Karpas-422 (cell line): ENCODE data around the gene HOXB9. TPM values are rescaled to one million over a fixed set of nuclear protein-coding genes. Genes with fewer than 3 reads are reported as not detected.

ENCODE experiments used
- DNase-seq: peaks from one replicate; pipeline ENCODE4 v3.0.0-alpha.2; 2015
- H2AFZ ChIP-seq: fragments of 200-600 bp; sonication (generic); 2 replicates; pipeline ENCODE4 v1.6.1; 2014; ENCODE audit warnings: antibody characterized with exemption, low read length, mixed read lengths
- H3K27ac ChIP-seq: fragments of 200-600 bp; sonication (generic); 2 replicates; pipeline ENCODE4 v1.5.1; 2014; ENCODE audit warnings: mild to moderate bottlenecking, low read length, moderate library complexity
- H3K27me3 ChIP-seq: fragments of 200-600 bp; sonication (generic); 2 replicates; pipeline ENCODE4 v1.6.1; 2014; ENCODE audit warnings: low read length, mixed read lengths
- H3K36me3 ChIP-seq: fragments of 200-600 bp; sonication (generic); 2 replicates; pipeline ENCODE4 v1.6.1; 2014; ENCODE audit warnings: low read length, mixed read lengths; ENCODE audit not compliant: insufficient read depth
- H3K4me1 ChIP-seq: fragments of 200-600 bp; sonication (generic); 2 replicates; pipeline ENCODE4 v1.6.1; 2014; ENCODE audit warnings: mild to moderate bottlenecking, low read length, mixed read lengths
- H3K4me2 ChIP-seq: fragments of 200-600 bp; sonication (generic); 2 replicates; pipeline ENCODE4 v1.6.1; 2014; ENCODE audit warnings: low read length, low read depth, mild to moderate bottlenecking; ENCODE audit not compliant: poor library complexity, severe bottlenecking
- H3K4me3 ChIP-seq: fragments of 200-600 bp; sonication (generic); 2 replicates; pipeline ENCODE4 v1.5.1; 2014; ENCODE audit warnings: mild to moderate bottlenecking, antibody characterized with exemption, low read length, mixed read lengths
- H3K79me2 ChIP-seq: fragments of 200-600 bp; sonication (generic); 2 replicates; pipeline ENCODE4 v1.6.1; 2014; ENCODE audit warnings: mild to moderate bottlenecking, low read length, mixed read lengths
- H3K9ac ChIP-seq: fragments of 200-600 bp; sonication (generic); 2 replicates; pipeline ENCODE4 v1.6.0; 2014; ENCODE audit warnings: low read length
- H3K9me2 ChIP-seq: fragments of 200-600 bp; sonication (generic), shearing (Covaris generic); replicated peaks from 2 replicates; pipeline ENCODE4 v1.6.0; 2014; ENCODE audit warnings: mild to moderate bottlenecking, low read length, moderate library complexity; ENCODE audit not compliant: insufficient read depth
- H3K9me3 ChIP-seq: fragments of 300-700, 200-600 bp; sonication (generic); 2 replicates; pipeline ENCODE4 v1.6.1; 2014; ENCODE audit warnings: low read length, mixed read lengths
- H4K20me1 ChIP-seq: fragments of 200-600 bp; sonication (generic); 2 replicates; pipeline ENCODE4 v1.6.1; 2014; ENCODE audit warnings: mild to moderate bottlenecking, antibody characterized with exemption, low read length, low read depth; ENCODE audit not compliant: insufficient read depth
- total RNA-seq: library from RNA; depleted of rRNA; stranded (reverse); fragments of >200 nt; shearing (Covaris generic); gene quantifications from 2 replicates; pipeline ENCODE4 v1.2.3, GENCODE V29; 2014; ENCODE audit warnings: low replicate concordance

HOXB9 gene
- total RNA-seq, 1 experiment from 2014 or later: 0.82 TPM

DNA sequence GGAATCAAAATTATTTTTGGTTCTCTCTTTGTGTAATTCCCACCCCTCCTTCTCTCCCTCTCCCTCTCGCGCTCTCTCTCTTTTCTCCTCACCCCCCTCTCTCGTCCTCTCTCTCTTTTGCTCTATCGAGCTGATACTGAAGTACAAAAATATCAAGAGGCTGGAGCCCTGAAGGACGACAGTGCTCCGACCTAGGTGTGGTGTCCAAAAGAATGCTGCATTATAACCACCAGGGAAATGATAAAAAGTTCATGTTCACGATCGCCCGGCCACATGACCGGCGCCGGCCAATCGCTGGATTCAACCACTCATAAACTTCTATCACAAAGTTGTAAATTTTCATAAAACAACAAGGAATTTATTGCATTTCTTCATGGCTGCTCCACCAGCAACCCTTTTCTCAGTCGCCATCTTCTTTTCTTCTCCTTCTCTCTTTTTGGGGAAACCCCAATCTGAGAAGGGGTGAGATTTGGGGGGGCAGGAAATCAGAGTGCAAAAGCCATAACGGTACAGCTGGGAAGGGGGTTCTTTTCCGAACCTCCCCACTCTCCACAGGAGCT lies 21.3 kb downstream of the HOXB9 start, which contains the start of gene HOXB6:
Gene HOXB6 (minus strand): TSS at position 217 of the 560 bp plus-strand sequence. CDS start 6,836 bp downstream, outside the sequence.
- H3K9ac ChIP-seq: no peak within 1 kb of the TSS
- no peaks in the 10 kb centered on the region for H3K9me3 ChIP-seq
- no peaks in the 10 kb centered on the region for H3K79me2 ChIP-seq
- no peak within 1 kb of the TSS for H3K27ac ChIP-seq
- H2AFZ ChIP-seq: no peak within 1 kb of the TSS
- H3K9me2 ChIP-seq: no peaks in the 10 kb centered on the region
- H4K20me1 ChIP-seq: no peaks in the 10 kb centered on the region
- H3K4me3 ChIP-seq: no peak within 1 kb of the TSS
- DNase-seq: no peak
- peak within 1 kb of the TSS; percentile 34 for H3K4me2 ChIP-seq
- H3K4me1 ChIP-seq: peaks cover 22% of the 10 kb centered on the region
- no peaks in the 10 kb centered on the region for H3K36me3 ChIP-seq
- H3K27me3 ChIP-seq: no peaks in the 10 kb centered on the region

DNA sequence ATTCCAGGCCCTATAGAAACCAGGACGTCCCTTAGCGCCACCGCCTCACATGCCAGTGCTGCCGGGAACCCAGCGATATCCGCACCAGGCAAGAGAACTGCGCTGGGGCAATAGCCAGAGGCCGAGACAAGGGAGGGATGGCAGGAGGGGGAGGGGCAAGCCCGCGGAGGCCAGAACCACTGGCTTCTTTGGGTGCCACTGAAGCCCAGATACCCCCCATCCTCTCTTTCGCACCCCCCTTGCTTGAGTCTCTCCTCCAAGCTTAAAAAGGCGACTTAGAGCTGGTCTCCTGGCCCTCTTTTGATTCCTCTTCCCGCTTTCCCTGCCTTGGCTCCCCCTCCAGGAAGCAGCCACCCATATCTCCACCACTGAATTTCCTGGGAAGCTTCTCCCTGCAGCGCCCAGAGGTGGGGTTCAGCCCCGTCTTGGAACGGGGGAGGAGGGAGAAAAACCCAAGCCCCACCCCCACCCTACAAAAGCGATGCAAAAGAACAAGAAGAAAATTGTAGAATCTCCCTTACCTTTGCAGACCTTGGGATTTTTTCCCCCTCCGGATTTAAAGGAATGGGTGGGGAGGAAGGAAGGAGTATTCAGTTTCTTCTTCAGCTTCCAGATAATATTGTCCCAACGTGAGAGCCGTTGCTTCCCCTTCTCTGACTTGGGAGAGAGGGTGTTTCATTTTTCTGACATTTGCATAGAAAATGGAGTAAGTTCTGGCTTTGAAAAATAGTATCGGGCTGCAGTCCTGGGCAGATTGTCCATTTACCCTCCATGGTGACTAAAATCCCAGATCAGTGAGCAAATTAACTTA lies 22.0 kb downstream of the HOXB9 start:
- Histone ChIP-seq H4K20me1 (no peaks in the 10 kb centered on the region), H3K4me1 (peaks cover 15% of the 10 kb centered on the region), H3K9me3 (no peaks in the 10 kb centered on the region), H3K27me3 (no peaks in the 10 kb centered on the region), H2AFZ (no peak overlapping the region), H3K4me2 (peak overlapping the region; percentile 34), H3K4me3 (no peak overlapping the region), H3K9me2 (no peaks in the 10 kb centered on the region), H3K27ac (no peak overlapping the region), H3K9ac (no peak overlapping the region), H3K36me3 (no peaks in the 10 kb centered on the region), H3K79me2 (no peaks in the 10 kb centered on the region)
- no peak for DNase-seq

DNA sequence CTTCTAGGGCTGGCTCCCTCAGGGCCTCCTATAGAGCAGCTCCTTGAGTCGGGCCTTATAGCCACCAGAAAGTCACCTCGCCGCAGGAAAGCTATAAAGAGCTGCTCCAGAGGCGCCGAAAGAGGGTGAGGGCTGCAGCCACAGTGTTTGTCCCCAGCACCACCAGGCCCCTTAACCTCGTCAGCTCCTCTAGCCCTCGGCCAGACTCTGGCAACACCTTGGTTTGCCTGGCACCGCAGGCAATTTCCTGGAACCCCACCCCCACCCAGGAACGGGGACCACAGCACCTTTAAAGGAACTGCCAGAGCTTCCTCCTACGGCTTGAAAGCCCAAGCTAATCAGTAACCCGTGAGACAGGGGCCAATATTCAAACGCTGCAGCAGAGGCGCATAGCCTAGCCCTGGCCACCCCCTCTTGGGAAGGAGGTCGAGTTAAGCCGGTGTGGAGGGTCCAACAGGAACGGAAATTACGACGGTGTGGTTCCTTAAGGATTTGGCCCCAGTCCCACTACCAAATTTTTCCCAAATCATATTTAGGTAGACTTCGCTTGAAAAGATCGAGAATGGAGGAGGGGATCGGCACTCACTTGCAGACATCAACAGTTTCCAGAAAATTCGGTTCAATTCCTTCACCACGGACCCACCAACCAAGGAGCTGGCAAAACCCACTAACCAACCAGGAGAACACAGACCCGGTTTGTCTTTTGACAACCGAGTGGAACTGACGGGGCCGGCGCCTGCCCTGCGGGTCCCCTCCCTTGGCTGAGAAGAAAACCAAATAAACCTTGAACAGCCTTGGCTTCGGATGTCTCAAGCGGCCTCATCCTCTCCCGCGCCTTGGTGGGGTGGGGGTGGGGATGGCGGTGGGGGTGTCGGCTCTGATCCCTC lies 24.4 kb downstream of the HOXB9 start:
- Histone ChIP-seq H3K4me2 (no peak overlapping the region), H3K9me2 (no peaks in the 10 kb centered on the region), H3K27ac (no peak overlapping the region), H4K20me1 (no peaks in the 10 kb centered on the region), H3K4me3 (no peak overlapping the region), H3K4me1 (peaks cover 12% of the 10 kb centered on the region), H3K9ac (no peak overlapping the region), H2AFZ (no peak overlapping the region), H3K9me3 (no peaks in the 10 kb centered on the region), H3K36me3 (no peaks in the 10 kb centered on the region), H3K27me3 (no peaks in the 10 kb centered on the region), H3K79me2 (no peaks in the 10 kb centered on the region)
- no peak for DNase-seq

GRCh38 chr17:48601207-48601538 lies 25.0 kb downstream of the HOXB9 start:
- Histone ChIP-seq H3K27ac (no peak overlapping the region), H4K20me1 (no peaks in the 10 kb centered on the region), H3K4me3 (no peak overlapping the region), H3K4me1 (peaks cover 12% of the 10 kb centered on the region), H2AFZ (no peak overlapping the region), H3K4me2 (no peak overlapping the region), H3K27me3 (no peaks in the 10 kb centered on the region), H3K36me3 (no peaks in the 10 kb centered on the region), H3K79me2 (no peaks in the 10 kb centered on the region), H3K9ac (no peak overlapping the region), H3K9me2 (no peaks in the 10 kb centered on the region), H3K9me3 (no peaks in the 10 kb centered on the region)
- DNase-seq: no peak

GRCh38 chr17:48600244-48601098 lies 25.7 kb downstream of the HOXB9 start:
- Histone ChIP-seq H2AFZ (no peak overlapping the region), H3K27me3 (no peaks in the 10 kb centered on the region), H3K36me3 (no peaks in the 10 kb centered on the region), H4K20me1 (no peaks in the 10 kb centered on the region), H3K27ac (no peak overlapping the region), H3K4me2 (no peak overlapping the region), H3K9me2 (no peaks in the 10 kb centered on the region), H3K9ac (no peak overlapping the region), H3K4me1 (peaks cover 12% of the 10 kb centered on the region), H3K4me3 (no peak overlapping the region), H3K9me3 (no peaks in the 10 kb centered on the region), H3K79me2 (no peaks in the 10 kb centered on the region)
- no peak for DNase-seq

- no peaks in the 10 kb centered on the region for H3K27me3 ChIP-seq
- H3K36me3 ChIP-seq: no peaks in the 10 kb centered on the region
- H2AFZ ChIP-seq: no peak overlapping the region
- H3K4me1 ChIP-seq: peaks cover 7% of the 10 kb centered on the region
- no peaks in the 10 kb centered on the region for H3K9me3 ChIP-seq
- H4K20me1 ChIP-seq: no peaks in the 10 kb centered on the region
- no peak overlapping the region for H3K27ac ChIP-seq
- no peak for DNase-seq
- no peaks in the 10 kb centered on the region for H3K9me2 ChIP-seq
- H3K79me2 ChIP-seq: no peaks in the 10 kb centered on the region
- H3K9ac ChIP-seq: no peak overlapping the region
- no peak overlapping the region for H3K4me3 ChIP-seq
- no peak overlapping the region for H3K4me2 ChIP-seq
These were observed 26.8 kb downstream of the HOXB9 start for GRCh38 chr17:48599354-48599753.

GRCh38 chr17:48598736-48599135 lies 27.4 kb downstream of the HOXB9 start:
- H3K27ac ChIP-seq: no peak overlapping the region
- no peaks in the 10 kb centered on the region for H3K79me2 ChIP-seq
- H3K9me3 ChIP-seq: no peaks in the 10 kb centered on the region
- H3K9ac ChIP-seq: no peak overlapping the region
- H4K20me1 ChIP-seq: no peaks in the 10 kb centered on the region
- H3K27me3 ChIP-seq: no peaks in the 10 kb centered on the region
- peaks cover 5% of the 10 kb centered on the region for H3K4me1 ChIP-seq
- H2AFZ ChIP-seq: no peak overlapping the region
- DNase-seq: no peak
- no peak overlapping the region for H3K4me3 ChIP-seq
- H3K4me2 ChIP-seq: no peak overlapping the region
- H3K9me2 ChIP-seq: no peaks in the 10 kb centered on the region
- H3K36me3 ChIP-seq: no peaks in the 10 kb centered on the region
